ENCODE results near the gene TGM5.

GRCh38 chr15:43283526-43283925, 16.8 kb upstream of the TGM5 start:
- TF ChIP-seq CTCF (IDR thresholded peaks at IDR 0.05) (no peak), TP53 (CRISPR knock-in tag; IDR thresholded peaks at IDR 0.05) (no peak), RAD21 (conservative IDR thresholded peaks at IDR 0.05 in 1 of 2, IDR thresholded peaks at IDR 0.05 in 1 of 2) (no peak), KDM1A (IDR thresholded peaks at IDR 0.05; ENCODE audit: low read depth) (no peak), CEBPB (IDR thresholded peaks at IDR 0.05) (no peak)

Measured in A549 (cell line).